COLO668 (cell line): ENCODE results near the gene CASTOR1.
"Not testable (repeated sequence)": the region's sequence is repeated elsewhere in the genome, so short reads cannot be mapped to it uniquely, and the experiment has no call there.

Source experiments
- DNase-seq: peaks from one replicate; lab custom pipeline; 2025; ENCODE audit not compliant: unreplicated experiment; lab: John Stamatoyannopoulos, UW

CASTOR1 gene

GRCh38 chr22:30289141-30289979, at the start of gene CASTOR1:
CASTOR1 (minus strand) TSS chr22:30289505; CDS start chr22:30289497, 8 bp downstream.
- peak; percentile 93 for DNase-seq

GRCh38 chr22:30338802-30339201, 49.5 kb upstream of the CASTOR1 start:
- DNase-seq: no peak

- DNase-seq: not testable (repeated sequence)
Measured at GRCh38 chr22:30338341-30338740, 49.0 kb upstream of the CASTOR1 start.

DNA sequence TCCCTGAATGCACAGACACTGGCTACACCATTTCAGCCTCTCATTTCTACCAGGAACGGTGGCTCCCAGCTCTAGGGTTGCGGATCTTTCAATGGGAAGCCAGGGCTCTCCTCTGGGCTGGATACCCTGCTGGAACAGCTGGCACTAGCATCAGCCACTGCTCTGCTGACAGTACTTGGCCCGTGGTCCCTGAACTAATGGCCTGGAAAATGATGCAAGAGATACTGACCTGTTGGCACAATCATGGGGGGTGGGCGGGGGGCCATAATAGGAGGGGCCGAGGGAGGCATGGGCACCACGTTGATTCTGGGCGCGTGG, 48.1 kb upstream of the CASTOR1 start:
- no peak for DNase-seq

DNA sequence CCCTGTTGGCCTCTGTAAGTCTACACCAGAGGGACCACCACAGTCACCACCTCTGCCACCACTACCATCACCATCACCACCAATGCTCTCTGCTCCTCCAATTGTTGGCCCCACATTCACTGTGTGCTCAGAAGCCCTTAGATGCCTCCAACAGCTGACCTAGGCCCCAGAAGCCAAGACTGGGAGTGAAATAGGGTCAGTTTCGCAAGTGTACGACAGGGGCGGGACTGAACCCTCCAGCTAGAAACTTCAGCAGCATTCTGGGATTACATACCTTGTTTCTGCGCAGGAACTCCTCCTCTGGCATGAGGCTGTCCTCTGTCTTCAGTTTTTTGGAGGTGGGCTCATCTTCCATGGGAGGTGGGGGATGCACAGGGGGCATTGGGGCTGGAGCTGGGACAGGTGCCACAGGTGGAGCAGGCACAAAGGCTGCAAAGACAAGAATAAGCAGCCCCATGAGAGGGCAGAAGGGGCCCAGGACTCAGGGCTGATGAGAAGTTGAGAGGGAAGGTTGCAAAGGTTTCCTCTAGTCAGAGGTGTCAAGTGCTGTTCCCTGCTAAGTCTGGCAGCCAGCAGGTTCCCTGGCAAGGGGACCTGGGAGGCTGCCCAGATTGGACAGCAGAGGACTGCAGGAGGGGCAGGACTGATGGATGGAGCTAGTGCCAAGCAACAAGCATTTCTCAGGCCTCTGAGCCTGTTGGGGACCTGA, 47.6 kb upstream of the CASTOR1 start:
- DNase-seq: no peak

DNA sequence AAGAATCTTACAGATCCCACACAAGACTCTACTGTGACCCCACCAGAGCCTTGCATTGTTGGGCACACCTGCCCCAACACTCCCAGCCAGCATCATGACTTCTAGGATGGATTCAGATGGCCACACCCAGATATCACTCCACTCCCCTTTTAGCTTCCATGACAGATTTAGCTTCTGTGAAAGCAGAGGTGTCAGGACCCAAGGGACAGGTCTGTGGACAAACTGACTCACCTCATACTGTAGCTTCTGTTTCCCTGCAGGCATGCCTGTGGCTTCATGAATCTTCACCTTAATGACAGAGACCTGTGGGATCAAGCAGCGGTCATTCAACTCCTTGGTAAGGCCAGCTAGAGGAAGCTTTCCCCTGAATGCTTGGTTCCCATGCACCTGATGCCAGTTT, 45.9 kb upstream of the CASTOR1 start:
- DNase-seq: no peak

- DNase-seq: no peak
Measured at GRCh38 chr22:30334646-30335045, 45.3 kb upstream of the CASTOR1 start.

GRCh38 chr22:30333707-30334087, 44.4 kb upstream of the CASTOR1 start:
- no peak for DNase-seq

DNA sequence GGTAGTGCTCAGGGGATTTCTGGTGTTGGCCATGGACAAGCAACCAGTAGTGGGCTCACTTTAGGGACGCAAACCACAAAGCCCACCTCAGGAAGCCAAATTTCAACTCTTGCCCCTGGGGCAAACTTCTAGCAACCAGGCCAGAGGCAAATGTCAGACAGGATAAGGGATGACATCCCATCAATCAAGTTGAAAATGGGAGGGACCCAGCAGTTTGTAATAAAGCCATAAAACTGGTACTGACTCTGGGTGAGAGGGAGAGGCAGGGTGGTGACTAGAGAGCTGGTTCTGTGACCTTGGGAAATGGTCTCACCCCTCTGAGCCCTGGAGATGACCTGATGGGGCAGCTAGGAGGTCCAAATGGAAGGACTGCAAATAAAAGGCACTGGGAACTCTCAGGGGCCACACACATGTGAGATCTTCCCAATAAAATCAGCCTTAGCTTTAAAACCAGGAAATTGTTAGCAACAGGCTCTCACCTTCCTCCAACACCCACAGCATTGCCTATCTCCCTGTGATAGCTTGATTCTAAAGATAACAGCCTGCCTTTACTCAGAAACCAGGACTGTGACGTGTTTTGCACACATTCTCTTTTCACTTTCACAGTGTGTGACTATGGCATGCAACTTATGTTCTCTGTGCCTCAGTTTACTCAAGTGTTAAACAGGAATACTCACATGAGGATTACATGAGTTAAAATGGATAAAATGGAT, 43.8 kb upstream of the CASTOR1 start:
- DNase-seq: no peak

- DNase-seq: no peak
Measured at GRCh38 chr22:30332551-30332950, 43.2 kb upstream of the CASTOR1 start.

DNA sequence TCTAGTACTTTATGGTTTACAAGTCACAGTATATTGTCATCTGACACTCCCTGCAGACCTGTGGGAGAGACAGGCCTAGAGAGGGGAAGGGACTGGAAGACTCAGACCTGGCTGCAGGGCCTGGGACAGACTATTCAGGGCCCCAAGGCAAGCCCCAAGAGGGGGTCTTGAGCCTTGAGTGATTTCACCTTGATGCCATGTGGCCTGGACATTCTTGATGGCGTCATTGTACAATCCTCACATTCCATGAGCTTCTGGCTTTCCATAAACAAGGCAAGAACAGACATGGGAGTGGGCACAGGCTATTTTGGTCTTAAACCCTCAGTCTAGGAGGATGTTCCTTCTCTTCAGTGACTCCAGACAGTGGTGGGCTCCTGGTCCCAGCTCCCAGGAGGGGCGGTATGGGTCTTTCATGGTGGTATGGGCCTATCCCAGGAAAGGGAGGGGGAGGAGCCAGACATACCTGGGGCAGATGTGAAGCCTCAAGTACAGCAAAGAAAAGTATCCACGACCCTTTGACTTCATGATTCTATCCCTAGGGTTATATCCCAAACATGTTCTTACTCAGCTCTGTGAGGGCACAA, 39.3 kb upstream of the CASTOR1 start:
- DNase-seq: no peak

- peak; percentile 5 for DNase-seq
Measured at GRCh38 chr22:30327864-30328345, 38.6 kb upstream of the CASTOR1 start.

DNA sequence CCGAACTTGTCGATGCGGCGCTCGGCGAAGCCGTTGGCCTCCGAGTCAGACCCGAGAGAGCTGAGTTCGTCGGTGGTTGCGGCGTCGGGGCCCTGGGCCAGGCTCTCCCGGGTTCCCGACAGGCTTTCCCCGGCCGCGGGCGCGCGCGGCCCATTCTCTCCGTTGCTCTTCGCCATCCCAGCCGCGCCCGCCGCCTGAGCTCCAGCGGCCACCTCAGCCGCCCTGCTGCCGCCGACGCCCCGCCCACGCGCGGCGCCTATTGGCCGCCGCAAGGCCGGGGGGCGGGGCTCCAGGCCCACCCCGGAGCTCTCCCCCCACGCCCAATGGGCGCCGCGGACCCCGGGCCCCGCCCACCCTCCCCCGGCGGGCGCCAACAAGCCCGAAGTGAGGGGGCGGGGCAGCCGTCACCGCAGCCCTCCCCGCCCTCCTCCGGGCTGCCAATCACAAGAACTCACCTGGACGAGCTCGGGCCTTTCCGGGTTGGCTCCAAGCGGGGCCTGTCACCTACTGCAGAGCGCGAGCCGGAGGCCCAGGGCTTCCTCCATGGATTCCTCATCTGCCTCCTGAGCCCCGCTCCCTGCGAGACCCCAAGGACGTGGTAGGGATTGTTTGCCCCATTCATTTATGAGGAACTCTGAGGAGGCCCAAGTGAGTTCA, 37.5 kb upstream of the CASTOR1 start, which contains the start of gene TBC1D10A:
TSS of gene TBC1D10A (minus strand) at position 236 of the 657 bp plus-strand sequence. CDS start at position 176, 60 bp downstream.
- peak; percentile 99 for DNase-seq

DNA sequence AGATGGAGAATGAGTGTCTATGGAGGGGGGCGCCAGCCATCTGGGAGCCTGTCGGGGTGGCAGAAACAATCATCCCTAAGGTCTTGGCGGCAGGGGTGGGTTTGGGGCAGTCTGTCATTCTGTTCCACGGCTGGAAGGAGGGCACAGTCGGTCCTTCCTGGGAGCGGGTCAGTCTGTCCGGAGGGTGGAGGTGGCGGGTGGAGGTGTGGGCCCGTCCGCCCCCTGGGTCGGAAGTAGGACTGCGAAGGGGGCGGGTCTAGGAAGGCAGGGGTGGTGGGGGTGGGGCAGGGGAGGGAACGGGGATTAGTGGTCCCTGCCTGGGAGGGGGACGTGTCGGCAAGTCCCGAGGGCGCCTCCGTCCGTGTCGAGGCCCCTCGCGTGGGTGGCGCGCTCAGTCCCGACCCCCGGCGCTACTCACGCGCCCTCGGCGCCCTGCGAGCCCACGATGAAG, 37.0 kb upstream of the CASTOR1 start:
- no peak for DNase-seq

GRCh38 chr22:30325724-30326254, 36.5 kb upstream of the CASTOR1 start:
- DNase-seq: no peak

DNA sequence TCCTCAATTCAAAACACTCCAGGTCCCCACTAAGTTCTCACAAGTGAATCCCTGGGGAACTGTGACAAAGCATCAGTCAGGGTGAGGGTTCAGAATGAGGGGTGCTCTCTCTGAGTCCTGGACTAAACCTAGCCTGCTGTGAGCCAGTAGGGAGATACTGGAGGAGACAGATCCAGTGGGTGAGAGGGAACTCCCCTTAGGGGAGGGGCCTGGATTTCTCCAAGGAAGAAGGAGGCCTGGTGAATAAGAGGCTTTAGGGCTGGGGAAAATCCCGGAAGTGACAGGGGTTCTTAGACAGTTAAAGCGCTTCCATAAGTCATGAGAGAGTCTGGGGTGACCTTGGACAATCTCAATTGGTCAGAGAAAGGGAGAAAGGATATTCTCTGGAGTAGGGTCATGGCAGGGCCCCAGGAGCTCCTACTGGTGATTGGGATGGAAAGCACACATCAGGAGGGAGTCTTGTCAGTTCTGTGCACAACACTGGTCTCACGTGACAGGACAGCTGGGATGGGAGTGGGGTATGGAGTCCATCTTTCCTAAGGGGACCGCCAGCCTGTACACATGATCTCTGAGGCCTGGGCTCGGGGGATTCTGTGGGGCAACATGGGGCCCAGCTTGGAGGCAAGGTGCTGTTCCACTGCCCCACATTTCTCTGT, 35.9 kb upstream of the CASTOR1 start:
- DNase-seq: no peak

DNA sequence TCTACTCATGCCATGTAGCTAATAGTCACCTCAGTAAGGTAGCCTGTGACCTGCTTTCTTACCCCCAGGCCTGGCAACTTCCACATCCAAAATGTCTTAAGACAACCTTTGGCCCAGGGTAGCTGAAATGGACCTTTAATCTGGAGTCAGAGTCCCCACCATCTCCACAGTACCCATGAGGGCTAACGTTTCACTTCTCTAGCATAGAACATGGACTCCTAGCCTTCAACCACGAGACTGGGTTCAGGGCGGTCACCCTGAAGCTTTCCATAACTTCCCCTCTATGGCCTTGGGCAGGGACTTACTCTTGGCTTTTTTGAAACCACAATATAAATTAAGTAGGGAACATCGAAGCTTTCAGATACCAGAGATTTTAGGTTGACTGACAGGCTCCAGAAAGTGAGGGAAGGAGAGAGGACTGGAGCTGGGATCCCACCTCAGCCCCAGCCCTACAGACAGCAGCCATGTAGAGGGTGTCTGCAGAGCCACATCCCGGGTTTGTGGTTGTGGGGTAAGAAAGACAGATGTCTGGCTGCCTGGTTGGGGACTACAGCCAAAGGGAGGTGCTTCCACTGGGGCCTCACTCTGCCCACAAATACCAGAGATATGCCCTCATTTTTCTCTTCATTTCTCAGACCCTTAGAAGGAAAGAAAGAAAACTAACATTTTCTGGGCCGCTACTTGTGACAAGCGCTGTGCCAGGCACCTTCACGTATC, 34.9 kb upstream of the CASTOR1 start:
- no peak for DNase-seq

DNA sequence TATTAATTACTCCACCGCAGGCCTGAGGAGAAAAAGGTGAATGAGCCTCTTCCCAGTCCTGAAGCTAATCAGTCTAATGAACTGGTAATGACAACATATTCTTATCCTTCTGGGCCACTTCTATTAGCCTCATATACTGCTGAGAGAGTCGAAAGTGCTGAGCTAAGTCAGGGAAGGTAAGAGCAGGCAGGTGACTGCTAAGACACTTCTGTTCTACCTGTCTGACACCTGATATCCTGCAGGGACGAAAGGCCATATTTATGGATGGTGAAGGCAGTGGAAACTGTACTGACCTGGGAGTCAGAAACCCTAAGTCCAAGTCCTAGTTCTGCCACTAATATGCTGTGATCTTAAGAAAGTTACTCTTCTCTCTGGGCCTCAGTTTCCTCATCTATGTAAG, 33.9 kb upstream of the CASTOR1 start:
- DNase-seq: no peak

- no peak for DNase-seq
Measured at GRCh38 chr22:30321461-30321860, 32.2 kb upstream of the CASTOR1 start.
